ENCODE measurements around the gene KIF16B.
A peak's percentile ranks its signal among the peaks of the same experiment; 100 is the strongest.

Gene KIF16B

DNA sequence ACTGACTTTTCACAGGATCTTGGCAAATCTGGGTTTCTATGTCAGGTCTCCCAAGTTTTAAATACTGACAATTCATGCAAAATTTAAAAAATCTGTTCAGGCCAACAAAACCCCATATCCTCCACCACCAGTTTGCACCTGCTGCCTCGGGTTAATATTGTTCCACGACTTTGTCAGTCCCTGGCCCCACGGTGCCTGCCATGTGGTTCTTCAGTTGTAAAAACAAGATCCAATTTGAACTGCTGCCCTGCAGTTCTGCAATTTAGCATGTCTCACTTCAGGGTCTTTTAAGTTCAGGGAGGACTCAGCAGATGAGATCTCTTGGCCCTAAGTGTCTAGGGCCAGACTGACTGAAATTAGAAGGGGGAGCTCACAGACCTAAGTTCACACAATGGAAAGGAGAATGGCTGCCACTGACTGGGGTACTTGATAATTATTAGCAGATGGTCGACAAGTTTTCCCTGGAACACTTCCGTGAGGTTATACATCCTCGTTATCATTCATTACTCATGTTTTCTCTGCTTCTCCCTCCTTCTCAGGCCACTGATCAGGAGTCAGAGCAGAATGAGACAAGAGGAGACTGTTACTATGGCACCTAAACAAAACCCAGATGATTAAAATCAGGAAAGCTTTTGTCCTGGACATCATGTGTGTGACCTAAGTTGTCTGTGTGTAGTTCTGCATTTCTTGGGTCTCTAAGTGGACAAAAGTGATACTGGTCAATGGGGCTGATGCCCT lies 223.6 kb downstream of the KIF16B start:
- no peak for DNase-seq

GRCh38 chr20:16346956-16347355 lies 226.3 kb downstream of the KIF16B start:
- DNase-seq: peak in 1 of 14 donors; percentile 56

GRCh38 chr20:16337707-16338106 lies 235.5 kb downstream of the KIF16B start:
- DNase-seq: no peak

DNA sequence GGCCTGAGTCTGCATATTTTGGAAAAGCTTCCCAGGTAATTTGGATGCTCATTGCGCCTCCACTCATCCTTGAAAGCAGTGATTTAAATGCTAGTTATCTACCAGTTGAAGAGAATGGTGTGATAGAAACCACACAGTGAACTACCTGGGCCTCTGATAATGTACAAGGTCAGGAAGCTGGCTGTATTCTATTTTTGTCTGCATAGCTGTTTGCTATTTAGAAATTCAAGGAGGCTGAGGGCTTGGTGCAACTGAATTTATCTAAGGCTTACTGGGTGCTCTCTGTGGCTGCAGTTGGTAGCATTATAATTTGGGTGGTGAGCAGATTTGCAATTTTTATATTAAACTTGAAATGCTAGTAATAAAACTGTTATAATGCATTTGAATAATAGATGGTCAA lies 245.6 kb downstream of the KIF16B start:
- DNase-seq: no peak

DNA sequence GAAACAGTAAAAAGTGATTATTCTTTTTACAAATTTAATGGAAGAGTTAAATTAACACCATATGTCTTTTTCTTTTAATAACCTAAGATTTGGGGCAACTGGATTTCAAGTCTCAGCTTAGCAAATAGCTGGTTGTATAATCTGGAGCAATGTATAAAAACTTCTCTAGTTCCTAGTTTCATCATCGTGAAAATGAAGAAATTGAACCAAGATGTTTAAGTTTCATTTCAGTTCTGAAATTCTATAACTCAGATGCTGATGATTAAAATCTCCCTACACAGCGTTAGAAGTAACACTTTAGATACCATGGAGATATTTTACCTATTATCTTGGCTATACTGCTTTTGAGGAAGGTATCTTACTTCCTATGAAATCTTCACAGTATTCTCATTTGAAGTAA lies 252.0 kb downstream of the KIF16B start:
- DNase-seq: no peak

- DNase-seq: no peak
These were observed 255.5 kb downstream of the KIF16B start for GRCh38 chr20:16317445-16318362.

DNA sequence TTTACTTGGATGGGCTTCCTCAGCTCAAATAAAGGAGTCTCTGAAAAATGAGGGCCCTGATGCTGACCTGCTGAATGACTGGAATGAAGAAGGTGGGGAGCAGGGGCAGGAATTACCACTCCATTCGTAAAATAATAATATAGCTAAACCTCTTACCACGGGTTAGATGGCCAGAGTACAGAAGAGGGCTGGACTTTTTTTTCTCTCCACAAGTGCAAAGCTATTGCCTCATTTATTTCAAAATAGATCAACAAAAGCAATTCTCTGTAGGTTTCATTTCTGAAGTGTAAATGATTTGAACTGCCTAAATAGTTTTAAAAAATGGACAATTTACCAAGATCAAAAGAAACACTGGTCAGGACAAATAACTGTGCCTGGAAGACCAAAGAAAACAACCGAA lies 256.7 kb downstream of the KIF16B start:
- no peak for DNase-seq

DNA sequence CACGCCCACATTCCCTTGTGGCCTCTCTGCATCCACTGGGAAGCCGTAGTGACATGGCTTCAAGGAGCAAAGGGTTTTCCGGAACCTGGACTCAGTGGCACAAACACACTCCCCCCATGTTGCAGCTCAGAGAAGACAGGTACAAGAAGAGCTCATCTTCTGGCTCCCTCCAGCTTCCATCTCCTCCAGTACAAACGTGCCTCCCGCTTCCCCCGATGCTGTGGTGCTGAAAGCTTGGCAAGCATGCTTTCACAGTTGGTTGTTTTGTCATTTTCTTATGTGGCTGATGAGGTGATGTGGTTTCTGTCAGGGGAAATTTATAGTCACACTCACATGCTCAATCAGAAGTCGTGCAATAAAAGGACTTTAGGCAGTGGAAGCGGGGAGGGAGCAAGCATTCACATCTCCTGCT lies 258.5 kb downstream of the KIF16B start:
- DNase-seq: no peak

DNA sequence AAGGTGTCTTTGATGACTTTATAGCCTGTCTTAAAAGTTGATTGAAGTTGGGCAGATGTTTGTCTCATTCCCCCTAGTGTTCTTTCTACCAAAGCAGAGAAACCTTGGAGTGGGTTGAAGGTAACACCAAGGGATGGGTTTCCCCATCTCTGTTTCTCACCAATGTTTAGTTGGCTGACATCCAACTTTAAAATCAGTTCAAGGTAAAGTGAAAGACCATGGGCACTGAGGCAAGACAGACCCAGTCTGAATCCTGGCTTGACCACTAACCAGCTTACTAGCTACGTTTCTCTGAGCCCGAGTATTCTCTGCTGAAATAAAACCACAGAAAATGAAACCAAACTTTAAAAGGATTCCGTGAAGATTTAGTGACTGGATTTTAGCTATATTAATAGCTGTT lies 258.9 kb downstream of the KIF16B start:
- no peak for DNase-seq

DNA sequence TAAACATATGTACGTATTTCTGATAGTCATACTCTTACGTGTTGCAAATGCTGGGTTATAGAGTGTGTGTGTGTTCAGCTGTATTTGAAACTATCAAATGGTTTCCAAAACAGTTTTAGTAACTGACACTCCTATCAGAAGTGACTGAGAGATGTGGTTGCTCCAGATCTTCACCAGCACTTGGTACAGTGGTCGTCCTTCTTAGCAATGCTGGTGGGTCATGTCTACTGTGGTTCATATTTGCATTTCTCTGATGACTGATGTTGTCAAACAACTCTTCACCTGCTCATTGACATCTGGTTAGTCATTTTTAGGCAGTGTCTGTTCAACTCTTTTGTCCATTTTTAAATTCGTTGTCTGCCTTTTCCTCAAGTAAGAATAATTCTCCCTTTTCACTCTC lies 259.3 kb downstream of the KIF16B start:
- DNase-seq: no peak

- no peak for DNase-seq
These were observed 260.2 kb downstream of the KIF16B start for GRCh38 chr20:16312998-16313397.

DNA sequence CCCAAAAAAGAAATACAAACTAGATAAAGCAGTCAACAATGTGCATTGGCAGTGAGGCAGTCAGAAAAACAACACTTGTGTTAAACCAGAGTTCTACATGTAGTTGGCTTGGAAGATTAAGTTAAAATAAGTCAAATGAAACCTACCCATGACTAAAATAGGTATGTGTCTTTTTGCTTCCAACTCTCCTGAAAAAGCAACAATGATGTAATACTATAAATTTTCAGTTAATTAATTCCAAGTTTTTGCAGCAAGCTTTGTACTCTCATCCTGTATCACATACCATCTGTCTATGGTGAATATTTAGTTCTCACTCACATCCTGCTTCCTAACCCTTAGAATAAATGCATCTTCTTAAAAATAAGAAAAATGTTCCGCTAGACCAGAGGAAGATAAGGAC lies 261.5 kb downstream of the KIF16B start:
- peak in 1 of 14 donors; percentile 32 for DNase-seq

DNA sequence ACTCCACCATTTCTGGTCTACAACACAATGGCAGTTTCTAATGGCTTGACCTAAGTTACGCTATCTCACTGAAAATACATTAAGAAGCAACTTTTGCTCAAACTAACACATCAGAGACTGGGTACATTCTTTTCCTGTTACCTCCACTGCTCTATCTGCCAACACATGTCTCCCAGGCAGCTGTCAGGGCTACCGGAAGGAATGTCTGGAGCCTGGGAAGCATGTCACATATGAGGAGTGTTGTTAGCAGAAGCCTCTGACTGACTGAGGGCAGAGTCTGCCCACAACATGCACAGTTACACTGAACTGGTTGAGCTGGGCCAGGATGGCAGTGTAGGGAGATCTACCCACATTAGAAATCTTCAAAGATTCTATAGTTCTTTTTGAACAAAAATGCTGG lies 264.5 kb downstream of the KIF16B start:
- DNase-seq: no peak

- no peak for DNase-seq
These were observed 270.4 kb downstream of the KIF16B start for GRCh38 chr20:16302818-16303217.

DNA sequence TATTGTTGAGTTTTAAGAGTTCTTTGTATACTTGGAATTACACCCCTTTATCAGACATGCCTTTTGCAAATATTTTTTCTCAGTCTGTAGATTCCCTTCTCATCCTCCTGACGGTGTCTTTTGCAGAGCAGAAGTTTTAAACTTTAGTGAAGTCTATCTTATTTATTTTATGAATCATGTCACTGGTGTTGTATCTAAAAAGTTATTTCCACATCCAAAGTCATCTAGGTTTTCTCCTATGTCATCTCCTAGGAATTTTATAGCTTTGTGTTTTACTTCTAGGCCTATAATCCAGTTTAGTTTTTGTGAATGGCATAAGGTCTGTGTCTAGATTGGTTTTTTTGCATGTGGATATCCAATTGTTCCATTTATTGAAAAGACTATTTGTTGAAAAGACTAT lies 271.3 kb downstream of the KIF16B start:
- no peak for DNase-seq

- DNase-seq: no peak
These were observed 273.4 kb downstream of the KIF16B start for GRCh38 chr20:16299897-16300296.

- DNase-seq: no peak
These were observed 276.3 kb downstream of the KIF16B start for GRCh38 chr20:16296931-16297330.

DNA sequence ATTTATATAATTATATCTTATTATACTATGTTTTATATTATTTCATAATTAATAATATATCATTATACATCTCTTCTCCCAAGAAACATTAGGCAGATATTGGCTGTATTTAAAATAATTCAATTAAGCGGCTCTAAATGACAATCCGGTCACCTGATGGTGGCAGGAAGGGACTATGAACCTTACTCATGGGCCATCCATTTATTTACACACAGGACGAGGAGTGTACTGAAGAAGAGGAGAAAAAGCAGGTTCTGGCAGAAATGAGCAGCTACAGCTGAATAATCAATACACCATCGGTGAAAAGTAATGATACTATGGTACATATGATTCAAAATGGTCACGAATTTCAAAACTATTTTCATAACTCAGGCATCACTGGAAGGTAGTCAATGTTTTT lies 277.7 kb downstream of the KIF16B start:
- no peak for DNase-seq

DNA sequence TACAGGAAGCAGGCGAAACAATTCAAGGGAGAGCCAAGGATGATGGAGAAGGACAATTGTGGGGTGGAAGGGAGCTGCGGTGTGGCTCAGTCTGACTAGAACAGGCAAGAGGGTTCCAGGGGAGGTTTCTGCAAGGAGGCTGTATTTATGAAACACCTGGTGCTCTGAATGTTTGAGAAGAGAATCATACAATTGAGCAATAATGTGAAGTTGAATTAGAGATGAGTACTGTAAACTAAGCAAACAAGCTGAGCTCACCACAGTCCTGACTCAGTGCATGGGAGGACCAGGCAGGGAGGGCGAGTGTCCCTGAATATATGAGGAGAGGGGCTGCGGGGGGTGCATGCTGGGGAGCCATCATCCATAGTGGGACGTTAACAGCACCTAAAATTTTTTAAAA lies 279.7 kb downstream of the KIF16B start:
- no peak for DNase-seq

DNA sequence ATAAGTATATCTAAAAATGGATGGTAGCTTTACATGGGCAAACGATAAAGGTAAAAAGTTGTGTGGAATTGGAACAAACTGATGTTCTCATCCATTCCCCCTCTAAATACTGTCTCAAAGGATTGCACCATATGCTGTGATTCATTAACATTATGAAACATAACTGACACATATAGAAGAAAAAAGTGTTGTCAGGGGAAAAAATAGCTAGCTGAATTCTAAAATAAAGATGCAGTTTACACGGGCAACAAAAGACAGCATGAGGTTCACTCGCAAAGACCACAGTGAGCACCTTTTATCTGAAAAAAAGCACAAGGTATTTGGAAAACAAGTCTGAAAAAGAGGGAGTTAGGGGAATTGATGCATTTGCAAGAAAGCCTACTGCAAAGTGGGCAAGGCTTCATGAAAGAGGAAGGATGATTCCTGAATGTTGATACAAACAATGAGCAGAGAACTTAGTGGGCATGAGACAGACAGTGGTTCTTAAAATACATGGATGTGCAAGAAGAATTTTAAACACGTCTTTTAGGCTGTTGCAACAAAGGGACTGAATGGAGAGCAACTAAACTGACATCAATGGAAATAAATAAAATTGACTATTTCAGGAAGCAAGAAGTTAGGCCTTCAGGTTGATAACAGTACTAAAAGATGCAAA lies 280.9 kb downstream of the KIF16B start:
- DNase-seq: no peak

DNA sequence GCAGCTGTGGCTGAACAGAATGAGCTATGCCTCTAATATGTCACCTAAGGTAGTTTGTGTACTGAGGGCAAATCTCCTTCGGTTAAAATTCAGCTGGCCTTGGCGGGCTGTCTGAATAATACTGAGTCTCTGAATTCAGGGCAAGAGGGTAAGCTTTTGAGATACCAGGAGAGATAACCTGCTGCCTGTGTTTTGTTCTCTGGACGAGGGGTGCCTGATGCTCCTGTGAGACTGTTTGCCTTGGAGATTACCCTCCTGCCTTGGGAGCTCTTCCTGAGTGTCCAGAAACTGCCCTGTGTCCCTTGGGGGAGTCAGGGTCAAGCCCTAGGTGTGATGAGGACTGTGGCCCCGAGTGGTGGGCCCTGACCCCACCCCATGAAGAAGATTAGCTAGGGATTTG lies 282.9 kb downstream of the KIF16B start:
- DNase-seq: no peak

DNA sequence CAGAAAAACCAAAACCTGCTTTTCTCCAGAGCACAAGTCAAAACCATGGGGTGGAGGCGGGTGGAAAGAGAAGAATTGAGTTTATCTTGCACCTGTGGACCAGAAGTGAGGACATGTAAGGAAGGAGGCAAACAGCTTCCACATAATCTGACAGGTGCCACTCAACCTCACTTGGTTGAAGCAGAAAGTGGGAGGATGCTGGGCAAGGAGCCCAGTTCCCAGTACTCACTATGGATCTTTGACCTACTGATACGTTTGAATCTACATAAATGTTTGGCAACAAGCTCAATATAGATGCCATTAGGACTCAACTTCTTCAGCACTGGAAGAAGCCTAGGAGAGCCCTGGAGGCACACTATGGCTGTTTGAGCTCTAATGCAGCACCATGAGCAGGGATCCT lies 285.5 kb downstream of the KIF16B start:
- no peak for DNase-seq

- DNase-seq: no peak
These were observed 286.6 kb downstream of the KIF16B start for GRCh38 chr20:16286601-16287000.

Data from C1 segment of cervical spinal cord (tissue), 14 donors.